ENCODE results near the gene TXNRD3.

DNA sequence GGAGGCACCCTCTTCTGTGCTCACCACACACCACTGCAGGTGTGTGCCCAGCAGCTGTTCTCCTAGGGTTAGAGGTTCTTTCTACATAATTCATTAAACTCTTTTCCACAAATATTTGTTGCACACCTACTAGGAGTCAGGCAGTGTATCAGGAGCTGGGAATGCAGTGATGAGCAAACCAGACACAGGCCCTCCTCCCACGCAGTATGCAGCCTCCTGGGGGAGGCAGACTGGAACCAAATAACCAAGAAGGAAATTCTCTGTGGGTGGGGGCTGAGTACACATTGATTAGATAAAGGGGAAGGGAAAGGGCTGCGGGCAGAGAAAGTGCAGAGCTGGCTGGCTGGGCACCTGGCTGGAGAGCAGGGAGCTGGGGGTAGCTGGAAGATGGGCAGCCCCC lies 77.7 kb downstream of the TXNRD3 start:
- TF ChIP-seq, protein P1, sequence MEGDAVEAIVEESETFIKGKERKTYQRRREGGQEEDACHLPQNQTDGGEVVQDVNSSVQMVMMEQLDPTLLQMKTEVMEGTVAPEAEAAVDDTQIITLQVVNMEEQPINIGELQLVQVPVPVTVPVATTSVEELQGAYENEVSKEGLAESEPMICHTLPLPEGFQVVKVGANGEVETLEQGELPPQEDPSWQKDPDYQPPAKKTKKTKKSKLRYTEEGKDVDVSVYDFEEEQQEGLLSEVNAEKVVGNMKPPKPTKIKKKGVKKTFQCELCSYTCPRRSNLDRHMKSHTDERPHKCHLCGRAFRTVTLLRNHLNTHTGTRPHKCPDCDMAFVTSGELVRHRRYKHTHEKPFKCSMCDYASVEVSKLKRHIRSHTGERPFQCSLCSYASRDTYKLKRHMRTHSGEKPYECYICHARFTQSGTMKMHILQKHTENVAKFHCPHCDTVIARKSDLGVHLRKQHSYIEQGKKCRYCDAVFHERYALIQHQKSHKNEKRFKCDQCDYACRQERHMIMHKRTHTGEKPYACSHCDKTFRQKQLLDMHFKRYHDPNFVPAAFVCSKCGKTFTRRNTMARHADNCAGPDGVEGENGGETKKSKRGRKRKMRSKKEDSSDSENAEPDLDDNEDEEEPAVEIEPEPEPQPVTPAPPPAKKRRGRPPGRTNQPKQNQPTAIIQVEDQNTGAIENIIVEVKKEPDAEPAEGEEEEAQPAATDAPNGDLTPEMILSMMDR (conservative IDR thresholded peaks at IDR 0.05): no peak
- no peak for TF ChIP-seq EZH2 (IDR thresholded peaks at IDR 0.05; ENCODE audit: low read depth)

Measured in PC-9 (cell line).